IPS DF 6.9 (cell line): ENCODE results near the gene GREB1L.

Experiments
- DNase-seq: peaks from one replicate; pipeline ENCODE4 v3.0.0-alpha.2; 2013; ENCODE audit warnings: low read depth, low spot score
- H3K27ac ChIP-seq: one replicate; pipeline ENCODE4 v1.5.1; 2013; ENCODE audit warnings: low read length, control low read depth
- H3K27me3 ChIP-seq: 2 replicates; pipeline ENCODE4 v1.6.1; 2013; ENCODE audit warnings: mild to moderate bottlenecking, low read length; ENCODE audit not compliant: control insufficient read depth, insufficient read depth
- H3K36me3 ChIP-seq: 2 replicates; pipeline ENCODE4 v1.6.1; 2013; ENCODE audit warnings: low read length; ENCODE audit not compliant: control insufficient read depth, insufficient read depth
- H3K4me1 ChIP-seq: 2 replicates; pipeline ENCODE4 v1.6.1; 2013; ENCODE audit warnings: low read length; ENCODE audit not compliant: control insufficient read depth, insufficient read depth
- H3K4me3 ChIP-seq: 2 replicates; pipeline ENCODE4 v1.5.1; 2013; ENCODE audit warnings: mild to moderate bottlenecking, low read length
- H3K9me3 ChIP-seq: 2 replicates; pipeline ENCODE4 v1.6.1; 2013; ENCODE audit warnings: low read length, inconsistent platforms; ENCODE audit not compliant: control insufficient read depth, insufficient read depth
- WGBS: extraction: QIAGEN DNeasy Blood & Tissue Kit; methylation state at CpG from one replicate; pipeline ENCODE4 v1.1.7; 2013; ENCODE audit warnings: mixed read lengths, missing lambda C conversion rate; ENCODE audit not compliant: insufficient read length, insufficient coverage; 5-methylcytosine and 5-hydroxymethylcytosine counted together

Gene GREB1L

GRCh38 chr18:21215490-21215889 lies 26.5 kb upstream of the GREB1L start:
- H3K4me3 ChIP-seq = no peak overlapping the region
- no CpG with 5 or more reads among the region's 6 CpGs for WGBS

GRCh38 chr18:21218862-21219261 lies 23.2 kb upstream of the GREB1L start:
- Histone ChIP-seq H3K4me3 (no peak overlapping the region), H3K36me3 (no peaks in the 10 kb centered on the region), H3K27ac (no peak overlapping the region), H3K9me3 (no peaks in the 10 kb centered on the region), H3K27me3 (peaks cover 9% of the 10 kb centered on the region; the same call in 1 of the 2 replicates), H3K4me1 (no peaks in the 10 kb centered on the region)
- DNase-seq = no peak
- WGBS = no CpG with 5 or more reads among the region's 3 CpGs

More at GRCh38 chr18:21215490-21215889, 26.5 kb upstream of the GREB1L start:
- no peaks in the 10 kb centered on the region for H3K4me1 ChIP-seq
- H3K36me3 ChIP-seq = no peaks in the 10 kb centered on the region
- no peak overlapping the region for H3K27ac ChIP-seq
- no peaks in the 10 kb centered on the region for H3K9me3 ChIP-seq
- peaks cover 7% of the 10 kb centered on the region; the same call in 1 of the 2 replicates for H3K27me3 ChIP-seq
- DNase-seq = no peak

GRCh38 chr18:21230436-21230835 lies 11.6 kb upstream of the GREB1L start:
- H3K9me3 ChIP-seq = no peaks in the 10 kb centered on the region
- H3K4me1 ChIP-seq = no peaks in the 10 kb centered on the region
- H3K36me3 ChIP-seq = no peaks in the 10 kb centered on the region
- no CpG with 5 or more reads among the region's 6 CpGs for WGBS
- H3K27me3 ChIP-seq = 0 out of 2 replicates have a peak, but pooled peaks cover 1% of the 10 kb centered on the region
- no peak overlapping the region for H3K27ac ChIP-seq
- no peak for DNase-seq
- H3K4me3 ChIP-seq = no peak overlapping the region

- Histone ChIP-seq H3K27me3 (peaks cover 43% of the 10 kb centered on the region), H3K27ac (no peak overlapping the region), H3K4me1 (no peaks in the 10 kb centered on the region), H3K36me3 (no peaks in the 10 kb centered on the region), H3K9me3 (no peaks in the 10 kb centered on the region), H3K4me3 (peak overlapping the region; percentile 24; the same call in 1 of the 2 replicates)
- no CpG with 5 or more reads among the region's 54 CpGs for WGBS
- no peak for DNase-seq
Observed at GRCh38 chr18:21241301-21242048, 557 bp upstream of the GREB1L start.

DNA sequence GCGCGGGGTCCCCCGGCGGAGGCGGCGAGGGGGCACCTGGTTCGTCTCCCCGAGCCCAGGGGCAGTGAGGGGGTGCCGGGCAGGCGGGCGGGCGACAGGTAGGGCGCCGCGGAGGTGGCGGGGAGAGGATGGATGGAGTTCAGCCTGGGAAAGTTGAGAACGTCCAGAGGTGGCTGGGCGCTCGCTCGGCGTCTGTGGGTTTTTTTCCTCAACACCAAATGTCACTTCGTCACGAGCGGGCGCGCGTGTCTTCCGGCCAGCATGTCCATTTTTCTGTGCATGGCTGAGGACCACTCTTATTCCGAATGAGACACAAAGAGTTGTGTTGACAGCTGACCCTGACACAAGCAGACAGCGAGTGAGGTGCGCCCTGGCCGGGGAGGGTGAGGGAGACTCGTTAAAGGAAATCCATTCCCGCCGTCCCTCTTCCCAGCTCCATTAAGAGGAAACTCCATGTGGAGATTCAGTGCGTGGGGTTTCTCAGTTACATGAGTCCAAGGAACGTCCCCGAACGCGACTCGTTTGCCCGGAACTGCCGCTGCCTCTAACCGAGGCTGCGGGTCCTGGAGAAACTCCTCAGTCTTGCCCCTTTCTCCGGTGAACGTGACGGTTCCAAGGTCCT lies 859 bp downstream of the GREB1L start:
- no peak overlapping the region for H3K27ac ChIP-seq
- H3K9me3 ChIP-seq = no peaks in the 10 kb centered on the region
- whole genome bisulfite sequencing = no CpG with 5 or more reads among the region's 48 CpGs
- H3K4me3 ChIP-seq = peak overlapping the region; percentile 54; the same call in 1 of the 2 replicates
- no peak for DNase-seq
- H3K4me1 ChIP-seq = no peaks in the 10 kb centered on the region
- H3K27me3 ChIP-seq = peaks cover 43% of the 10 kb centered on the region
- no peaks in the 10 kb centered on the region for H3K36me3 ChIP-seq

GRCh38 chr18:21254576-21254975 lies 12.5 kb downstream of the GREB1L start:
- H3K36me3 ChIP-seq = no peaks in the 10 kb centered on the region
- H3K9me3 ChIP-seq = no peaks in the 10 kb centered on the region
- DNase-seq = no peak
- WGBS = no CpG with 5 or more reads among the region's 3 CpGs
- no peaks in the 10 kb centered on the region for H3K4me1 ChIP-seq
- H3K4me3 ChIP-seq = no peak overlapping the region
- no peak overlapping the region for H3K27ac ChIP-seq
- H3K27me3 ChIP-seq = no peaks in the 10 kb centered on the region

GRCh38 chr18:21255211-21255610 lies 13.2 kb downstream of the GREB1L start:
- Histone ChIP-seq H3K27ac (no peak overlapping the region), H3K9me3 (no peaks in the 10 kb centered on the region), H3K36me3 (no peaks in the 10 kb centered on the region), H3K4me3 (no peak overlapping the region), H3K4me1 (no peaks in the 10 kb centered on the region), H3K27me3 (no peaks in the 10 kb centered on the region)
- WGBS = no CpG with 5 or more reads among the region's 3 CpGs
- DNase-seq = no peak

DNA sequence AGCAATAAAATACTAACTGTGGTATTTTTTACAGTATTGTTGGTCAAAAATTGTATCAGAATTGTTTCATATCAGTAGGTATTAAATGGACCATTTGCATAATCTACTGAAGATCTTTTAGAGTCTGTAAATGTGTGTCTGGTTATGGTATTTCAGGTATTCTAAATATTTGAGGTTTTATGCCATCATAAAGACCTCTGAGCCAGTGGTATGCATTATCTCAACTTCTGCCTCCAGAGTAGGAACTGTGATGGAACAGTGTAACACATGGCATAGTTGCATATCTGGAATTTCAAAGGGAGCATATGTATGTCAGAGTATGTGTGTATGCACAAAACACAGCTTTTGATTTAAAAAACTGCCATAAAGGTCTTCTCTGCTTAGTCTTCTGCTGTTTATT lies 15.4 kb downstream of the GREB1L start:
- no peak overlapping the region for H3K27ac ChIP-seq
- H3K4me1 ChIP-seq = no peaks in the 10 kb centered on the region
- H3K4me3 ChIP-seq = no peak overlapping the region
- H3K36me3 ChIP-seq = no peaks in the 10 kb centered on the region
- H3K9me3 ChIP-seq = no peaks in the 10 kb centered on the region
- H3K27me3 ChIP-seq = no peaks in the 10 kb centered on the region
- no peak for DNase-seq

GRCh38 chr18:21260621-21261020 lies 18.6 kb downstream of the GREB1L start:
- no CpG with 5 or more reads among the region's 2 CpGs for WGBS
- Histone ChIP-seq H3K27me3 (no peaks in the 10 kb centered on the region), H3K4me1 (peaks cover 1% of the 10 kb centered on the region; the same call in 1 of the 2 replicates), H3K36me3 (no peaks in the 10 kb centered on the region), H3K27ac (no peak overlapping the region), H3K4me3 (no peak overlapping the region), H3K9me3 (no peaks in the 10 kb centered on the region)
- DNase-seq = no peak

- WGBS = no CpG with 5 or more reads among the region's 1 CpG
- no peaks in the 10 kb centered on the region for H3K36me3 ChIP-seq
- H3K27ac ChIP-seq = no peak overlapping the region
- no peaks in the 10 kb centered on the region for H3K27me3 ChIP-seq
- peaks cover 2% of the 10 kb centered on the region; the same call in 1 of the 2 replicates for H3K4me1 ChIP-seq
- no peak overlapping the region for H3K4me3 ChIP-seq
- no peak for DNase-seq
- H3K9me3 ChIP-seq = no peaks in the 10 kb centered on the region
Observed at GRCh38 chr18:21261352-21261751, 19.3 kb downstream of the GREB1L start.
